ENCODE measurements around the gene GBA2.

DNA sequence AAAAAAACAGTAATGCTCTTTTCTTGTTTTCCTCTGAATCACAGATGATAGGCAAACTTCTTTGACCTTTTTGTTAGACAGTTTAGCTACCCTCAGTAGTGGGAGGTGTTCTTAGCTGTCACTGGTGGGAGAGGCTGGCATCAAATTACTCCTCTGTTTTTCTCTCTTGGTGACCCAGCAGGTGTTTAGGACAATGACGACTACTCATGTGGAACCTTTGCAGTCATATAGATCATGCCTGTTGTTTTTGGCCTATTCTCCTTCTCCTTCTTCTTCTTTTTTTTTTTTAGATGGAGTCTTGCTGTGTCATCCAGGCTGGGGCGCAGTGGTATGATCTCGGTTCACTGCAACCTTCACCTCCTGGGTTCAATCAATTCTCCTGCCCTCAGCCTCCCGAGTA lies 27.0 kb upstream of the GBA2 start:
- TF ChIP-seq, protein P1, sequence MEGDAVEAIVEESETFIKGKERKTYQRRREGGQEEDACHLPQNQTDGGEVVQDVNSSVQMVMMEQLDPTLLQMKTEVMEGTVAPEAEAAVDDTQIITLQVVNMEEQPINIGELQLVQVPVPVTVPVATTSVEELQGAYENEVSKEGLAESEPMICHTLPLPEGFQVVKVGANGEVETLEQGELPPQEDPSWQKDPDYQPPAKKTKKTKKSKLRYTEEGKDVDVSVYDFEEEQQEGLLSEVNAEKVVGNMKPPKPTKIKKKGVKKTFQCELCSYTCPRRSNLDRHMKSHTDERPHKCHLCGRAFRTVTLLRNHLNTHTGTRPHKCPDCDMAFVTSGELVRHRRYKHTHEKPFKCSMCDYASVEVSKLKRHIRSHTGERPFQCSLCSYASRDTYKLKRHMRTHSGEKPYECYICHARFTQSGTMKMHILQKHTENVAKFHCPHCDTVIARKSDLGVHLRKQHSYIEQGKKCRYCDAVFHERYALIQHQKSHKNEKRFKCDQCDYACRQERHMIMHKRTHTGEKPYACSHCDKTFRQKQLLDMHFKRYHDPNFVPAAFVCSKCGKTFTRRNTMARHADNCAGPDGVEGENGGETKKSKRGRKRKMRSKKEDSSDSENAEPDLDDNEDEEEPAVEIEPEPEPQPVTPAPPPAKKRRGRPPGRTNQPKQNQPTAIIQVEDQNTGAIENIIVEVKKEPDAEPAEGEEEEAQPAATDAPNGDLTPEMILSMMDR (IDR thresholded peaks at IDR 0.05; ENCODE audit: low read depth, low read length) = no peak
- TF ChIP-seq MYC (IDR thresholded peaks at IDR 0.05; ENCODE audit: low read depth, low read length) = no peak
- TF ChIP-seq POLR2A (IDR thresholded peaks at IDR 0.05; ENCODE audit: extremely low read depth, insufficient read length) = no peak

Measured in NB4 (cell line).